Loucy (cell line): ENCODE data around the gene CNOT4.

Source experiments
- H2AFZ ChIP-seq: fragments of 200-600 bp; sonication (generic); 2 replicates; pipeline ENCODE4 v1.6.0; 2016; ENCODE audit warnings: antibody characterized with exemption, mild to moderate bottlenecking, low read length, moderate library complexity
- H3F3A ChIP-seq: fragments of 200-600 bp; 2 replicates; pipeline ENCODE4 v1.6.0; 2016; ENCODE audit warnings: antibody characterized with exemption, low read depth, mild to moderate bottlenecking
- H3K27me3 ChIP-seq: fragments of 200-600 bp; sonication (generic); 2 replicates; pipeline ENCODE4 v1.6.1; 2014; ENCODE audit warnings: low read length, mild to moderate bottlenecking; ENCODE audit not compliant: insufficient read depth, poor library complexity, severe bottlenecking
- H3K36me3 ChIP-seq: fragments of 200-600 bp; sonication (generic); 2 replicates; pipeline ENCODE4 v1.6.1; 2016; ENCODE audit warnings: low read length; ENCODE audit not compliant: insufficient read depth
- H3K4me1 ChIP-seq: fragments of 200-600 bp; sonication (generic); 2 replicates; pipeline ENCODE4 v1.5.1; 2014; ENCODE audit warnings: low read length, mild to moderate bottlenecking; ENCODE audit not compliant: insufficient read depth, poor library complexity, severe bottlenecking
- H3K4me2 ChIP-seq: fragments of 200-600 bp; sonication (generic); 2 replicates; pipeline ENCODE4 v1.6.0; 2014; ENCODE audit warnings: antibody characterized with exemption, low read length, low read depth, mild to moderate bottlenecking; ENCODE audit not compliant: poor library complexity, severe bottlenecking
- H3K4me3 ChIP-seq: fragments of 200-600 bp; sonication (generic); 2 replicates; pipeline ENCODE4 v1.5.1; 2014; ENCODE audit warnings: low read length, mild to moderate bottlenecking, mixed read lengths; ENCODE audit not compliant: poor library complexity, severe bottlenecking
- H3K79me2 ChIP-seq: fragments of 200-600 bp; sonication (generic); 2 replicates; pipeline ENCODE4 v1.6.1; 2014; ENCODE audit warnings: low read length; ENCODE audit not compliant: insufficient read depth
- H3K9ac ChIP-seq: fragments of 200-600 bp; sonication (generic); 2 replicates; pipeline ENCODE4 v1.6.0; 2014; ENCODE audit warnings: mild to moderate bottlenecking, low read depth, low read length, moderate library complexity; ENCODE audit not compliant: poor library complexity, severe bottlenecking
- H3K9me2 ChIP-seq: fragments of 200-600 bp; sonication (generic); replicated peaks from 2 replicates; pipeline ENCODE4 v1.6.1; 2016; ENCODE audit warnings: low read depth, low read length, mixed read lengths
- H3K9me3 ChIP-seq: fragments of 200-600 bp; sonication (generic); 2 replicates; pipeline ENCODE4 v1.6.1; 2014; ENCODE audit warnings: mild to moderate bottlenecking, antibody characterized with exemption, low read length, low read depth; ENCODE audit not compliant: insufficient read depth
- H4K20me1 ChIP-seq: fragments of 200-600 bp; sonication (generic); 2 replicates; pipeline ENCODE4 v1.6.0; 2014; ENCODE audit warnings: antibody characterized with exemption, low read length, mild to moderate bottlenecking; ENCODE audit not compliant: insufficient read depth, poor library complexity, severe bottlenecking
- EZH2phosphoT487 ChIP-seq: fragments of 200-600 bp; IDR thresholded peaks from 2 replicates; pipeline ENCODE4 v1.6.1; 2018; ENCODE audit warnings: antibody characterized with exemption, mild to moderate bottlenecking, moderate library complexity, borderline replicate concordance
- TF ChIP-seq, protein P1 (sequence below): fragments of 200-600 bp; sonication (generic); conservative IDR thresholded peaks from 2 replicates; pipeline ENCODE4 v1.5.1; 2014; ENCODE audit warnings: mild to moderate bottlenecking, antibody characterized with exemption, low read length

Gene CNOT4

DNA sequence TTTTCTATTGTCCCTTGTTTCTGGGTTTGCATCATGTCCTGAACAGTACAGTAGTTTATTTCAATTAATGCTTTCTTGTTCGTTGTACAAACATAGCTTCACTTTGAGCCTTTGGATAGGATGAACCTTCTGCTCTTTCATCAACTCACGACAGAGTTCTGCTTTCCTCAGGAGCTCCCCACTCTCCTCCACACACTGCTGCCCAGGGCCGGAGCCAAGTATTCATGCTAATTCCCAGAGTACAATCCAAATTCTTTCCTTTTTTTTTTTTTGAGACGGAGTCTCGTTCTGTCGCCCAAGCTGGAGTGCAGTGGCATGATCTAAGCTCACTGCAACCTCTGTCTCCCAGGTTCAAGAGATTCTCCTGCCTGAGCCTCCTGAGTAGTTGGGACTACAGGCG is 40.3 kb upstream of the CNOT4 start:
- no peak overlapping the region for H3K4me3 ChIP-seq
- no peaks in the 10 kb centered on the region for H3K27me3 ChIP-seq
- H3K9ac ChIP-seq: no peak overlapping the region
- H3F3A ChIP-seq: no peaks in the 10 kb centered on the region
- no peaks in the 10 kb centered on the region for H3K4me1 ChIP-seq
- no peaks in the 10 kb centered on the region for H4K20me1 ChIP-seq
- TF ChIP-seq, protein P1, sequence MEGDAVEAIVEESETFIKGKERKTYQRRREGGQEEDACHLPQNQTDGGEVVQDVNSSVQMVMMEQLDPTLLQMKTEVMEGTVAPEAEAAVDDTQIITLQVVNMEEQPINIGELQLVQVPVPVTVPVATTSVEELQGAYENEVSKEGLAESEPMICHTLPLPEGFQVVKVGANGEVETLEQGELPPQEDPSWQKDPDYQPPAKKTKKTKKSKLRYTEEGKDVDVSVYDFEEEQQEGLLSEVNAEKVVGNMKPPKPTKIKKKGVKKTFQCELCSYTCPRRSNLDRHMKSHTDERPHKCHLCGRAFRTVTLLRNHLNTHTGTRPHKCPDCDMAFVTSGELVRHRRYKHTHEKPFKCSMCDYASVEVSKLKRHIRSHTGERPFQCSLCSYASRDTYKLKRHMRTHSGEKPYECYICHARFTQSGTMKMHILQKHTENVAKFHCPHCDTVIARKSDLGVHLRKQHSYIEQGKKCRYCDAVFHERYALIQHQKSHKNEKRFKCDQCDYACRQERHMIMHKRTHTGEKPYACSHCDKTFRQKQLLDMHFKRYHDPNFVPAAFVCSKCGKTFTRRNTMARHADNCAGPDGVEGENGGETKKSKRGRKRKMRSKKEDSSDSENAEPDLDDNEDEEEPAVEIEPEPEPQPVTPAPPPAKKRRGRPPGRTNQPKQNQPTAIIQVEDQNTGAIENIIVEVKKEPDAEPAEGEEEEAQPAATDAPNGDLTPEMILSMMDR: no peak
- no peak for TF ChIP-seq EZH2phosphoT487
- no peaks in the 10 kb centered on the region for H3K36me3 ChIP-seq
- H3K9me2 ChIP-seq: no peaks in the 10 kb centered on the region
- H3K79me2 ChIP-seq: no peaks in the 10 kb centered on the region
- H3K9me3 ChIP-seq: no peaks in the 10 kb centered on the region
- H3K4me2 ChIP-seq: no peak overlapping the region
- H2AFZ ChIP-seq: no peak overlapping the region

DNA sequence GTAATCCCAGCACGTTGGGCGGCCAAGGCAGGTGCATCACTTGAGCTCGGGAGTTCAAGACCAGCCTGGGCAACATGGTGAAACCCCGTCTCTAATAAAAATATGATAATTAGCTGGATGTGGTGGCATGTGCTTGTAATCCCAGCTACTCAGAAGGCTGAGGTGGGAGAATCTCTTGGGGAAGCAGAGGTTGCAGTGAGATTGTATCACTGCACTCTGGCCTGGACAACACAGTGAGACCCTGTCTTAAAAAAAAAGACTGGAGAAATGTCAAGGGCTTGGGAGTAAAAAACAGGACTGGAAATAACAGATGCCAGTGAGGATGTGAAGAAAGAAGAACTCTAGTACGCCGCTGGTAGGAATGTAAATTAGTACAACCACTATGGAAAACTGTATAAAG is 31.1 kb upstream of the CNOT4 start:
- H4K20me1 ChIP-seq: no peaks in the 10 kb centered on the region
- H3K9me2 ChIP-seq: no peaks in the 10 kb centered on the region
- H3K4me3 ChIP-seq: no peak overlapping the region
- H3F3A ChIP-seq: no peaks in the 10 kb centered on the region
- no peak for TF ChIP-seq EZH2phosphoT487
- TF ChIP-seq, protein P1: no peak
- no peak overlapping the region for H3K9ac ChIP-seq
- no peaks in the 10 kb centered on the region for H3K9me3 ChIP-seq
- H3K4me2 ChIP-seq: no peak overlapping the region
- H3K4me1 ChIP-seq: no peaks in the 10 kb centered on the region
- no peaks in the 10 kb centered on the region for H3K36me3 ChIP-seq
- H3K27me3 ChIP-seq: no peaks in the 10 kb centered on the region
- no peaks in the 10 kb centered on the region for H3K79me2 ChIP-seq
- H2AFZ ChIP-seq: no peak overlapping the region

DNA sequence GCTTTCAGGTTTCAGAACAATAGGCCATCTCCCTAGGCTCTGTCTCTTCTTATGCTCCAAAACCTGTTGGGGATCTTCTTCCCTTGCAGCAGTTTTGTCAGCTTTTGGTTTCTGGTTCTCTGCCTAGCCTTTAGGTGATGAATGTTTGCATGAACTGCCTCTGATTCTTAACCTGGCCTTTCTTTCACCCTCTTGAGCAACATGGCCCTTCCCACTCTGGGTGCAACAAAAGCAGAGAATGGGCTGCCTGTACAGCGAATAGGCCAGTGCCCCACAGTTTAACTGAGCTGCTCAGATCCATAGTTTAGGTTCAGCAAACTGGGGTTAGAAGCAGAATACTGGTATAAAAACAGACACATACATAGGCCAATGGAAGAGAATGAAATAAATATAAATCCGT is 29.7 kb upstream of the CNOT4 start:
- no peaks in the 10 kb centered on the region for H3K79me2 ChIP-seq
- no peaks in the 10 kb centered on the region for H3K9me2 ChIP-seq
- H3K4me2 ChIP-seq: no peak overlapping the region
- H3K4me1 ChIP-seq: no peaks in the 10 kb centered on the region
- no peaks in the 10 kb centered on the region for H3K9me3 ChIP-seq
- H3K4me3 ChIP-seq: no peak overlapping the region
- no peak overlapping the region for H2AFZ ChIP-seq
- H4K20me1 ChIP-seq: no peaks in the 10 kb centered on the region
- no peaks in the 10 kb centered on the region for H3F3A ChIP-seq
- no peaks in the 10 kb centered on the region for H3K36me3 ChIP-seq
- no peak for TF ChIP-seq EZH2phosphoT487
- TF ChIP-seq, protein P1: no peak
- no peaks in the 10 kb centered on the region for H3K27me3 ChIP-seq
- no peak overlapping the region for H3K9ac ChIP-seq
